ENCODE results near the gene PPP2R2B. TPM values are rescaled to one million over a fixed set of nuclear protein-coding genes. Genes with fewer than 3 reads are reported as not detected.
A peak's percentile ranks its signal among the peaks of the same experiment; 100 is the strongest.

The PPP2R2B gene
- total RNA-seq, 1 experiment from 2014 or later = 20.3 TPM

- TF ChIP-seq AFF4 (CRISPR knock-in tag; IDR thresholded peaks at IDR 0.05; ENCODE audit: borderline replicate concordance) = no peak
- no peak for TF ChIP-seq NR2C2 (CRISPR knock-in tag; IDR thresholded peaks at IDR 0.05)
- TF ChIP-seq STAT6 (CRISPR knock-in tag; conservative IDR thresholded peaks at IDR 0.05; ENCODE audit: low read depth) = no peak
- TF ChIP-seq SMAD3 (CRISPR knock-in tag; IDR thresholded peaks at IDR 0.05; ENCODE audit: borderline replicate concordance) = no peak
- TF ChIP-seq NFYB (CRISPR knock-in tag; conservative IDR thresholded peaks at IDR 0.05; ENCODE audit: low read depth) = no peak
- no peak for TF ChIP-seq MXD4 (CRISPR knock-in tag; IDR thresholded peaks at IDR 0.05; ENCODE audit: borderline replicate concordance)
- no peak for TF ChIP-seq OVOL2 (CRISPR knock-in tag; IDR thresholded peaks at IDR 0.05; ENCODE audit: borderline replicate concordance)
- no peak for TF ChIP-seq GTF2I (CRISPR knock-in tag; conservative IDR thresholded peaks at IDR 0.05)
- TF ChIP-seq NR1H2 (CRISPR knock-in tag; IDR thresholded peaks at IDR 0.05) = no peak
- TF ChIP-seq ZNF512 (CRISPR knock-in tag; IDR thresholded peaks at IDR 0.05; ENCODE audit: borderline replicate concordance) = no peak
- no peak for TF ChIP-seq JAZF1 (CRISPR knock-in tag; IDR thresholded peaks at IDR 0.05)
- no peak for TF ChIP-seq ZNF219 (CRISPR knock-in tag; IDR thresholded peaks at IDR 0.05; ENCODE audit: borderline replicate concordance)
- TF ChIP-seq HMGA2 (CRISPR knock-in tag; IDR thresholded peaks at IDR 0.05) = no peak
Measured at GRCh38 chr5:146699138-146699537, 179.4 kb downstream of the PPP2R2B start (continued).

GRCh38 chr5:146698651-146699050, 179.9 kb downstream of the PPP2R2B start:
- peaks cover 7% of the 10 kb centered on the region; the same call in 1 of the 2 replicates for H3K36me3 Mint-ChIP-seq
- peaks cover 39% of the 10 kb centered on the region for H3K4me1 Mint-ChIP-seq
- CTCF ChIA-PET = interaction anchor here (1.3 to 1.4 kb wide), 2 partner anchors 157 to 267 kb away, joined by 3 read pairs; no protein-coding TSS in a partner anchor
- POLR2A ChIA-PET = no interaction called here
- H3K4me3 Mint-ChIP-seq = no peak overlapping the region
- H3K27ac Mint-ChIP-seq = peak overlapping the region; percentile 42; the same call in 1 of the 2 replicates
- ATAC-seq (no peak), DNase-seq (ENCODE audit: low spot score) (no peak)
- H3K27me3 Mint-ChIP-seq (ENCODE audit: low read depth) = no peaks in the 10 kb centered on the region
- no peaks in the 10 kb centered on the region for H3K9me3 Mint-ChIP-seq
- TF ChIP-seq ZNF532 (CRISPR knock-in tag; IDR thresholded peaks at IDR 0.05; ENCODE audit: borderline replicate concordance) (no peak), IRF2 (CRISPR knock-in tag; IDR thresholded peaks at IDR 0.05; ENCODE audit: borderline replicate concordance, low read depth) (no peak), TEAD4 (CRISPR knock-in tag; IDR thresholded peaks at IDR 0.05) (no peak), OVOL2 (CRISPR knock-in tag; IDR thresholded peaks at IDR 0.05; ENCODE audit: borderline replicate concordance) (no peak), ZNF423 (CRISPR knock-in tag; IDR thresholded peaks at IDR 0.05) (no peak), NFATC4 (CRISPR knock-in tag; IDR thresholded peaks at IDR 0.05) (no peak), ERG (CRISPR knock-in tag; IDR thresholded peaks at IDR 0.05) (no peak)
- TF ChIP-seq, protein P1, sequence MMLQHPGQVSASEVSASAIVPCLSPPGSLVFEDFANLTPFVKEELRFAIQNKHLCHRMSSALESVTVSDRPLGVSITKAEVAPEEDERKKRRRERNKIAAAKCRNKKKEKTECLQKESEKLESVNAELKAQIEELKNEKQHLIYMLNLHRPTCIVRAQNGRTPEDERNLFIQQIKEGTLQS (CRISPR knock-in tag; conservative IDR thresholded peaks at IDR 0.05) = no peak
